ENCODE data around the gene ZNF175.

ZNF175 gene

DNA sequence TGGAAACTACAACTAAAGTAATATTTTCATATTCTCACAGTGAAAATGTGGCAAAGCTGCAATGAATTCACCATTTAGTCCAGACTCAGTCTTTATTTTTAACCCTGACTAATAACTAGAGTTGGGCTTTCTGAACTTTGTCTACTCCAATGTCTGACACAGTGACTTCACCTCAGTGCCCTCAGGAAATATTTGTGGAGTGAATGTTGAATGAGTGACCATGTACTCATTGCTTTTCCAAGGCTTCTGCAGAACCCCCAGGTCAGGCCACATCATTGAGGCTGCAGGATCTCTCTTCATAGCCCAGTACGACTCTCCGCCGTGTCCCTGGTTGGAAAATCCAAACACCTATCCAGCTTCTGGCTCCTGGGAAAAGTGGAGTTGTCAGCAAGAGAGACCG is 1.8 kb downstream of the ZNF175 start:
- no peak for TF ChIP-seq ZFX (IDR thresholded peaks at IDR 0.05; ENCODE audit: borderline replicate concordance)
- TF ChIP-seq, protein P1, sequence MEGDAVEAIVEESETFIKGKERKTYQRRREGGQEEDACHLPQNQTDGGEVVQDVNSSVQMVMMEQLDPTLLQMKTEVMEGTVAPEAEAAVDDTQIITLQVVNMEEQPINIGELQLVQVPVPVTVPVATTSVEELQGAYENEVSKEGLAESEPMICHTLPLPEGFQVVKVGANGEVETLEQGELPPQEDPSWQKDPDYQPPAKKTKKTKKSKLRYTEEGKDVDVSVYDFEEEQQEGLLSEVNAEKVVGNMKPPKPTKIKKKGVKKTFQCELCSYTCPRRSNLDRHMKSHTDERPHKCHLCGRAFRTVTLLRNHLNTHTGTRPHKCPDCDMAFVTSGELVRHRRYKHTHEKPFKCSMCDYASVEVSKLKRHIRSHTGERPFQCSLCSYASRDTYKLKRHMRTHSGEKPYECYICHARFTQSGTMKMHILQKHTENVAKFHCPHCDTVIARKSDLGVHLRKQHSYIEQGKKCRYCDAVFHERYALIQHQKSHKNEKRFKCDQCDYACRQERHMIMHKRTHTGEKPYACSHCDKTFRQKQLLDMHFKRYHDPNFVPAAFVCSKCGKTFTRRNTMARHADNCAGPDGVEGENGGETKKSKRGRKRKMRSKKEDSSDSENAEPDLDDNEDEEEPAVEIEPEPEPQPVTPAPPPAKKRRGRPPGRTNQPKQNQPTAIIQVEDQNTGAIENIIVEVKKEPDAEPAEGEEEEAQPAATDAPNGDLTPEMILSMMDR (IDR thresholded peaks at IDR 0.05): no peak
- H3K27ac ChIP-seq: no peak overlapping the region

- H3K27ac ChIP-seq: no peak overlapping the region
- TF ChIP-seq, protein P1 (IDR thresholded peaks at IDR 0.05): no peak
- TF ChIP-seq ZFX (IDR thresholded peaks at IDR 0.05; ENCODE audit: borderline replicate concordance): no peak
These were observed 2.2 kb downstream of the ZNF175 start for GRCh38 chr19:51573331-51573730.

GRCh38 chr19:51576850-51577249 is 5.8 kb downstream of the ZNF175 start:
- H3K27ac ChIP-seq: no peak overlapping the region
- TF ChIP-seq ZFX (IDR thresholded peaks at IDR 0.05; ENCODE audit: borderline replicate concordance): no peak
- TF ChIP-seq, protein P1 (IDR thresholded peaks at IDR 0.05): no peak

DNA sequence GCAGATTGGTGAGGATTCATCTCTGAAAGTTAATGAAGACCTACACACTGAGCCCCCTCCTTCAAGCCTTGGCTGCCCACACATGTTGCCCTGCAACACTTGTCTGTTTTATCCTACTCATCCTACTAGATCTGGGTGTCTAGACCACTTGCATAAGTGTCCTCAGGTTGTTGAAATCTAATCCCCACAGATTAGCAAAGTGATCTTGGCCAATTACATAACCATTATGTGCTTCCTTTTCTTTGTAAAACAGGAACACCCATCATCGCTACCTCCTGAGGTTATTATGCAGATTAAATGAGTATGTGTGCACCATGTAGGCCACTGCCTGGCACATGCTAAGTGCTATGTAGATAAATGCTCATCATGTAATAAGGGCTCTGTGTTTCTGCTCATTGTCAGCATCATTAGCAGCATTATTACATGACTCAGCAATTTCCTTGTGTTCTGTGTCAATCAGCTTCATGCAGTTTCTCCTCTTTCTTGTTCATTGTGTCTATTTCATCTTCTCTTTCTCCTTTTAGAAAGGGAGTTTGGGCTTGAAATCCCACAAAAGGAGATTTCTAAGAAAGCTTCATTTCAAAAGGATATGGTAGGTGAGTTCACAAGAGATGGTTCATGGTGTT is 15.1 kb downstream of the ZNF175 start:
- no peak for TF ChIP-seq ZFX (IDR thresholded peaks at IDR 0.05; ENCODE audit: borderline replicate concordance)
- TF ChIP-seq, protein P1 (IDR thresholded peaks at IDR 0.05): no peak
- no peak overlapping the region for H3K27ac ChIP-seq

DNA sequence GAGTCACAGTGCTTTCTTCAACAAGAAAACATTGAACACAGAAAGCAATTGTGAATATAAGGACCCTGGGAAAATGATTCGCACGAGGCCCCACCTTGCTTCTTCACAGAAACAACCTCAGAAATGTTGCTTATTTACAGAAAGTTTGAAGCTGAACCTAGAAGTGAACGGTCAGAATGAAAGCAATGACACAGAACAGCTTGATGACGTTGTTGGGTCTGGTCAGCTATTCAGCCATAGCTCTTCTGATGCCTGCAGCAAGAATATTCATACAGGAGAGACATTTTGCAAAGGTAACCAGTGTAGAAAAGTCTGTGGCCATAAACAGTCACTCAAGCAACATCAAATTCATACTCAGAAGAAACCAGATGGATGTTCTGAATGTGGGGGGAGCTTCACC is 15.7 kb downstream of the ZNF175 start:
- no peak overlapping the region for H3K27ac ChIP-seq
- TF ChIP-seq, protein P1 (IDR thresholded peaks at IDR 0.05): no peak
- TF ChIP-seq ZFX (IDR thresholded peaks at IDR 0.05; ENCODE audit: borderline replicate concordance): no peak

DNA sequence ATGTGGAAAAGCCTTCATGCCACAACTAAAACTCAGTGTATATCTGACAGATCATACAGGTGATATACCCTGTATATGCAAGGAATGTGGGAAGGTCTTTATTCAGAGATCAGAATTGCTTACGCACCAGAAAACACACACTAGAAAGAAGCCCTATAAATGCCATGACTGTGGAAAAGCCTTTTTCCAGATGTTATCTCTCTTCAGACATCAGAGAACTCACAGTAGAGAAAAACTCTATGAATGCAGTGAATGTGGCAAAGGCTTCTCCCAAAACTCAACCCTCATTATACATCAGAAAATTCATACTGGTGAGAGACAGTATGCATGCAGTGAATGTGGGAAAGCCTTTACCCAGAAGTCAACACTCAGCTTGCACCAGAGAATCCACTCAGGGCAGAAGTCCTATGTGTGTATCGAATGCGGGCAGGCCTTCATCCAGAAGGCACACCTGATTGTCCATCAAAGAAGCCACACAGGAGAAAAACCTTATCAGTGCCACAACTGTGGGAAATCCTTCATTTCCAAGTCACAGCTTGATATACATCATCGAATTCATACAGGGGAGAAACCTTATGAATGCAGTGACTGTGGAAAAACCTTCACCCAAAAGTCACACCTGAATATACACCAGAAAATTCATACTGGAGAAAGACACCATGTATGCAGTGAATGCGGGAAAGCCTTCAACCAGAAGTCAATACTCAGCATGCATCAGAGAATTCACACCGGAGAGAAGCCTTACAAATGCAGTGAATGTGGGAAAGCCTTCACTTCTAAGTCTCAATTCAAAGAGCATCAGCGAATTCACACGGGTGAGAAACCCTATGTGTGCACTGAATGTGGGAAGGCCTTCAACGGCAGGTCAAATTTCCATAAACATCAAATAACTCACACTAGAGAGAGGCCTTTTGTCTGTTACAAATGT is 16.4 kb downstream of the ZNF175 start:
- H3K27ac ChIP-seq: no peak overlapping the region
- TF ChIP-seq, protein P1 (IDR thresholded peaks at IDR 0.05): no peak
- no peak for TF ChIP-seq ZFX (IDR thresholded peaks at IDR 0.05; ENCODE audit: borderline replicate concordance)

DNA sequence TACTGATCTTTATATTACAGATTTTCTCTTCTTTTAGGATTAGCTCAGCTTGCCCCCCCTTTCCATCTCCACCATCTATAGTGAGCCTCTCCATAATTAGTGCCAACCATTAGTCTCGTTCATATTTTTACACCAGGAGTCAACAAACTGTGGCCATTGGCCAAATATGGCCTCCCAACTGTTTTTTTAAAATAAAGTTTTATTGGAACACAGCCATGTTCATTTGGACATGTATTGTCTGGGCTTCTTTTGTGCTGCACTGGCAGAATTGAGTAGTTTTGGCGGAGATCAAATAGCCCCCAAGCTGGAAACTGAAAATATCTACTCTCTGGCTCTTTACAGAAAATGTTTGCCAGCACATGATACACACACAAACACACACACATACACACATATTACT is 18.4 kb downstream of the ZNF175 start:
- no peak overlapping the region for H3K27ac ChIP-seq
- TF ChIP-seq ZFX (IDR thresholded peaks at IDR 0.05; ENCODE audit: borderline replicate concordance): no peak
- TF ChIP-seq, protein P1 (IDR thresholded peaks at IDR 0.05): no peak
